H9 (cell line): Measurements from ENCODE around the gene ZMPSTE24. TPM values are rescaled to one million over a fixed set of nuclear protein-coding genes. Genes with fewer than 3 reads are reported as not detected.

ENCODE experiments used
- DNase-seq: peaks from one replicate; pipeline ENCODE4 v3.0.0-alpha.2; 2017
- H2AFZ ChIP-seq: one replicate; pipeline ENCODE4 v1.6.1; 2013; ENCODE audit warnings: mild to moderate bottlenecking, low read length, control low read depth, moderate library complexity
- H2AK5ac ChIP-seq: 2 replicates; pipeline ENCODE4 v1.6.1; 2013; ENCODE audit warnings: low read length, control low read depth, mixed read lengths; ENCODE audit not compliant: insufficient read length
- H2BK120ac ChIP-seq: one replicate; pipeline ENCODE4 v1.6.1; 2013; ENCODE audit warnings: low read depth, mild to moderate bottlenecking, low read length, control low read depth, inconsistent platforms; ENCODE audit not compliant: poor library complexity, severe bottlenecking
- H2BK12ac ChIP-seq: 2 replicates; pipeline ENCODE4 v1.6.1; 2013; ENCODE audit warnings: low read length, control low read depth, mixed read lengths, low read depth; ENCODE audit not compliant: insufficient read length
- H2BK15ac ChIP-seq: 2 replicates; pipeline ENCODE4 v1.6.1; 2013; ENCODE audit warnings: low read depth, low read length, control low read depth
- H2BK20ac ChIP-seq: one replicate; pipeline ENCODE4 v1.6.1; 2013; ENCODE audit warnings: low read depth, mild to moderate bottlenecking, low read length, control low read depth, inconsistent platforms; ENCODE audit not compliant: poor library complexity, severe bottlenecking
- H2BK5ac ChIP-seq: 2 replicates; pipeline ENCODE4 v1.6.1; 2013; ENCODE audit warnings: low read length, control low read depth, mixed read lengths; ENCODE audit not compliant: insufficient read length
- H3K14ac ChIP-seq: 2 replicates; pipeline ENCODE4 v1.6.1; 2013; ENCODE audit warnings: low read length, control low read depth; ENCODE audit not compliant: insufficient read depth
- H3K18ac ChIP-seq: 2 replicates; pipeline ENCODE4 v1.6.1; 2013; ENCODE audit warnings: low read depth, mild to moderate bottlenecking, mixed read lengths, low read length, control low read depth; ENCODE audit not compliant: insufficient read length
- H3K23ac ChIP-seq: 2 replicates; pipeline ENCODE4 v1.6.1; 2013; ENCODE audit warnings: low read length, control low read depth, mixed read lengths, low read depth; ENCODE audit not compliant: insufficient read length
- H3K23me2 ChIP-seq: 2 replicates; pipeline ENCODE4 v1.6.1; 2013; ENCODE audit warnings: low read depth, mild to moderate bottlenecking, mixed read lengths, low read length, control low read depth; ENCODE audit not compliant: insufficient read length, poor library complexity, severe bottlenecking
- H3K27ac ChIP-seq: 2 replicates; pipeline ENCODE4 v1.5.1; 2013; ENCODE audit warnings: low read length, control low read depth, mixed read lengths, low read depth; ENCODE audit not compliant: insufficient read length
- H3K27me3 ChIP-seq: 2 replicates; pipeline ENCODE4 v1.6.1; 2013; ENCODE audit warnings: low read length, control low read depth, inconsistent platforms; ENCODE audit not compliant: insufficient read depth
- H3K4ac ChIP-seq: 2 replicates; pipeline ENCODE4 v1.6.1; 2013; ENCODE audit warnings: low read depth, mild to moderate bottlenecking, control low read depth, inconsistent platforms, low read length, moderate library complexity
- H3K4me1 ChIP-seq: 2 replicates; pipeline ENCODE4 v1.6.1; 2013; ENCODE audit warnings: low read length, control low read depth, inconsistent platforms; ENCODE audit not compliant: insufficient read depth
- H3K4me2 ChIP-seq: 2 replicates; pipeline ENCODE4 v1.6.1; 2013; ENCODE audit warnings: low read length, control low read depth, mixed read lengths; ENCODE audit not compliant: insufficient read length, insufficient read depth
- H3K56ac ChIP-seq: 2 replicates; pipeline ENCODE4 v1.6.1; 2013; ENCODE audit warnings: low read depth, mild to moderate bottlenecking, mixed read lengths, low read length, control low read depth; ENCODE audit not compliant: insufficient read length
- H3K79me1 ChIP-seq: 2 replicates; pipeline ENCODE4 v1.6.1; 2013; ENCODE audit warnings: low read depth, mild to moderate bottlenecking, moderate library complexity, low read length, control low read depth, inconsistent platforms; ENCODE audit not compliant: insufficient read depth, poor library complexity, severe bottlenecking
- H3K79me2 ChIP-seq: 2 replicates; pipeline ENCODE4 v1.6.1; 2013; ENCODE audit warnings: low read length, control low read depth, inconsistent platforms; ENCODE audit not compliant: insufficient read depth
- H3K9ac ChIP-seq: 2 replicates; pipeline ENCODE4 v1.6.1; 2013; ENCODE audit warnings: low read length, control low read depth, mixed read lengths; ENCODE audit not compliant: insufficient read length; ENCODE audit errors: extremely low read depth
- H3K9me3 ChIP-seq: one replicate; pipeline ENCODE4 v1.6.1; 2013; ENCODE audit warnings: low read depth, low read length, inconsistent platforms; ENCODE audit not compliant: control insufficient read depth
- H3T11ph ChIP-seq: one replicate; pipeline ENCODE4 v1.6.1; 2013; ENCODE audit warnings: mild to moderate bottlenecking, low read length, control low read depth, inconsistent platforms
- H4K20me1 ChIP-seq: one replicate; pipeline ENCODE4 v1.6.1; 2013; ENCODE audit not compliant: control insufficient read depth, insufficient read length, insufficient read depth
- H4K5ac ChIP-seq: 2 replicates; pipeline ENCODE4 v1.6.1; 2013; ENCODE audit warnings: low read depth, mild to moderate bottlenecking, mixed read lengths, low read length, control low read depth; ENCODE audit not compliant: insufficient read length
- H4K8ac ChIP-seq: replicated peaks from 2 replicates; pipeline ENCODE4 v1.6.1; 2013; ENCODE audit warnings: low read length, control low read depth, mixed read lengths, low read depth; ENCODE audit not compliant: insufficient read length
- H4K91ac ChIP-seq: 2 replicates; pipeline ENCODE4 v1.6.1; 2013; ENCODE audit warnings: low read depth, mild to moderate bottlenecking, moderate library complexity, mixed read lengths, low read length, control low read depth; ENCODE audit not compliant: insufficient read length
- H3K27ac Mint-ChIP-seq, 3 experiments: 2 replicates in 2 of 3; 3 replicates in 1 of 3; pipeline ENCODE4 v1.8.0; 2020 to 2021; ENCODE audit warnings: mixed read lengths in 3 of 3, mild to moderate bottlenecking in 1 of 3, moderate library complexity in 1 of 3
- H3K27me3 Mint-ChIP-seq: 2 replicates; pipeline ENCODE4 v1.8.0; 2021; ENCODE audit warnings: low read depth, mild to moderate bottlenecking, moderate library complexity, mixed read lengths
- H3K36me3 Mint-ChIP-seq, 3 experiments: 2 replicates in 2 of 3; 3 replicates in 1 of 3; pipeline ENCODE4 v1.8.0; 2020 to 2021; ENCODE audit warnings: low read depth in 3 of 3, mixed read lengths in 3 of 3; ENCODE audit not compliant: insufficient read depth in 1 of 3
- H3K4me1 Mint-ChIP-seq, 2 experiments: 2 replicates each; pipeline ENCODE4 v1.8.0; 2020; ENCODE audit warnings: mixed read lengths in 2 of 2
- H3K4me3 Mint-ChIP-seq, 2 experiments: 2 replicates in 1 of 2; 3 replicates in 1 of 2; pipeline ENCODE4 v1.8.0; 2020 to 2021; ENCODE audit warnings: mild to moderate bottlenecking in 2 of 2, mixed read lengths in 2 of 2, moderate library complexity in 1 of 2
- H3K9me3 Mint-ChIP-seq, 2 experiments: 2 replicates in 1 of 2; 3 replicates in 1 of 2; pipeline ENCODE4 v1.8.0; 2020; ENCODE audit warnings: mild to moderate bottlenecking in 2 of 2, mixed read lengths in 2 of 2, moderate library complexity in 1 of 2
- CTCF ChIP-seq: fragments of 200-600 bp; sonication (generic); conservative IDR thresholded peaks from 3 replicates; pipeline ENCODE4 v1.8.0; 2021; ENCODE audit warnings: antibody characterized with exemption, mild to moderate bottlenecking
- WGBS: extraction: QIAGEN DNeasy Blood & Tissue Kit; methylation state at CpG from one replicate; pipeline ENCODE4 v1.1.7; 2013; ENCODE audit warnings: missing lambda C conversion rate, low lambda C conversion rate, mixed read lengths; ENCODE audit not compliant: insufficient read length; ENCODE audit errors: extremely low coverage; 5-methylcytosine and 5-hydroxymethylcytosine counted together
- total RNA-seq: library from RNA; stranded (reverse); gene quantifications from 2 replicates; pipeline ENCODE4 v1.2.1, GENCODE V29; 2021

The ZMPSTE24 gene
- total RNA-seq, 1 experiment from 2014 or later = 47.6 TPM

- no peak overlapping the region for H2AFZ ChIP-seq
- WGBS = no CpG with 5 or more reads among the region's 12 CpGs
- H4K5ac ChIP-seq = no peak overlapping the region
- no peak overlapping the region for H3K27ac Mint-ChIP-seq
- H3K4me1 ChIP-seq = no peaks in the 10 kb centered on the region
- H4K91ac ChIP-seq = no peak overlapping the region
- H2BK20ac ChIP-seq = no peak overlapping the region
- no peak overlapping the region for H2AK5ac ChIP-seq
- no peak overlapping the region for H2BK120ac ChIP-seq
- 0 out of 7 replicates have a peak, but pooled peaks cover 0 to 3% (median 0%) of the 10 kb centered on the region in 3 experiments for H3K36me3 Mint-ChIP-seq
- H4K8ac ChIP-seq = no peak overlapping the region
- no peak overlapping the region for H3K9ac ChIP-seq
- no peak overlapping the region for H3K56ac ChIP-seq
- no peaks in the 10 kb centered on the region for H3K79me1 ChIP-seq
- H3K4me3 Mint-ChIP-seq = no peak overlapping the region
- no peak overlapping the region for H2BK5ac ChIP-seq
- H3K4me1 Mint-ChIP-seq = no peaks in the 10 kb centered on the region; a peak in 1 of 4 replicates
- no peaks in the 10 kb centered on the region for H3K27me3 ChIP-seq
- no peak overlapping the region for H3K27ac ChIP-seq
- DNase-seq = no peak
- H3K27me3 Mint-ChIP-seq = no peaks in the 10 kb centered on the region; the same call in 1 of the 2 replicates
- H3K4ac ChIP-seq = no peak overlapping the region
- no peaks in the 10 kb centered on the region for H4K20me1 ChIP-seq
- H2BK15ac ChIP-seq = no peak overlapping the region
- H3K23me2 ChIP-seq = no peaks in the 10 kb centered on the region
- no peak overlapping the region for H3K4me2 ChIP-seq
- H3K9me3 ChIP-seq = no peaks in the 10 kb centered on the region
- no peak overlapping the region for H2BK12ac ChIP-seq
- no peak for TF ChIP-seq CTCF
- H3K18ac ChIP-seq = no peak overlapping the region
- H3T11ph ChIP-seq = no peak overlapping the region
- no peaks in the 10 kb centered on the region for H3K9me3 Mint-ChIP-seq
- H3K14ac ChIP-seq = no peak overlapping the region
- H3K79me2 ChIP-seq = no peaks in the 10 kb centered on the region
- H3K23ac ChIP-seq = no peak overlapping the region
These were observed 43.7 kb downstream of the ZMPSTE24 start for GRCh38 chr1:40301541-40302299.
